Prostate gland (tissue), 2 donors: ENCODE measurements around the gene HDAC4. TPM values are rescaled to one million over a fixed set of nuclear protein-coding genes. Genes with fewer than 3 reads are reported as not detected.

Experiments used
- DNase-seq: peaks from one replicate; pipeline ENCODE4 v3.0.0-alpha.2; 2019; ENCODE audit warnings: low spot score
- H3K27ac ChIP-seq, 2 donors: fragments of 200-600 bp; sonication (generic); 2 replicates each; pipeline ENCODE4 v1.5.1; 2017 to 2019
- H3K27me3 ChIP-seq: fragments of 200-600 bp; sonication (generic); replicated peaks from 2 replicates; pipeline ENCODE4 v1.5.1; 2019; ENCODE audit not compliant: insufficient read depth
- H3K36me3 ChIP-seq, 2 donors: fragments of 200-600 bp; sonication (generic); 1 replicate in 1 of 2; 2 replicates in 1 of 2; pipeline versions ENCODE4 v1.5.1 to v1.8.1; 2017 to 2019
- H3K4me1 ChIP-seq: fragments of 200-600 bp; sonication (generic); replicated peaks from 2 replicates; pipeline ENCODE4 v1.5.1; 2019
- H3K4me3 ChIP-seq, 2 donors: fragments of 200-600 bp; sonication (generic); 2 replicates each; pipeline ENCODE4 v1.5.1; 2017 to 2019
- H3K9me3 ChIP-seq: fragments of 200-600 bp; sonication (generic); 2 replicates; pipeline ENCODE4 v1.5.1; 2017
- CTCF ChIP-seq, 4 experiments: fragments of 200-600 bp in 2 of 4; fragments of 450-650 bp in 2 of 4; sonication (generic) in 2 of 4; IDR thresholded peaks; 1 replicate in 3 of 4; 2 replicates in 1 of 4; pipeline ENCODE4 v1.5.1; 2016 to 2019; ENCODE audit warnings: antibody characterized with exemption in 4 of 4, mild to moderate bottlenecking in 2 of 4, moderate library complexity in 2 of 4
- POLR2A ChIP-seq: fragments of 450-650 bp; IDR thresholded peaks from one replicate; pipeline ENCODE4 v1.6.1; 2016; ENCODE audit warnings: antibody characterized with exemption, mild to moderate bottlenecking
- POLR2AphosphoS5 ChIP-seq: sonication (generic); formaldehyde crosslinking; IDR thresholded peaks from one replicate; pipeline ENCODE4 v1.6.1; 2017; ENCODE audit warnings: antibody characterized with exemption
- WGBS: methylation state at CpG from one replicate; pipeline ENCODE4 v1.1.5; 2018; 5-methylcytosine and 5-hydroxymethylcytosine counted together
- intact Hi-C: fragments of 100-400 bp; cut with DNase I; formaldehyde crosslinking; loops from one replicate; pipeline ENCODE4 v1.14.2; 2022
- total RNA-seq, 2 donors: library from RNA; depleted of rRNA; stranded (reverse); fragments of >200 nt; gene quantifications; one replicate each; pipeline ENCODE4 v1.1.0, GENCODE V29; 2016

Gene HDAC4
- total RNA-seq, 2 donors from 2014 or later: 41.8 to 44.2 TPM

DNA sequence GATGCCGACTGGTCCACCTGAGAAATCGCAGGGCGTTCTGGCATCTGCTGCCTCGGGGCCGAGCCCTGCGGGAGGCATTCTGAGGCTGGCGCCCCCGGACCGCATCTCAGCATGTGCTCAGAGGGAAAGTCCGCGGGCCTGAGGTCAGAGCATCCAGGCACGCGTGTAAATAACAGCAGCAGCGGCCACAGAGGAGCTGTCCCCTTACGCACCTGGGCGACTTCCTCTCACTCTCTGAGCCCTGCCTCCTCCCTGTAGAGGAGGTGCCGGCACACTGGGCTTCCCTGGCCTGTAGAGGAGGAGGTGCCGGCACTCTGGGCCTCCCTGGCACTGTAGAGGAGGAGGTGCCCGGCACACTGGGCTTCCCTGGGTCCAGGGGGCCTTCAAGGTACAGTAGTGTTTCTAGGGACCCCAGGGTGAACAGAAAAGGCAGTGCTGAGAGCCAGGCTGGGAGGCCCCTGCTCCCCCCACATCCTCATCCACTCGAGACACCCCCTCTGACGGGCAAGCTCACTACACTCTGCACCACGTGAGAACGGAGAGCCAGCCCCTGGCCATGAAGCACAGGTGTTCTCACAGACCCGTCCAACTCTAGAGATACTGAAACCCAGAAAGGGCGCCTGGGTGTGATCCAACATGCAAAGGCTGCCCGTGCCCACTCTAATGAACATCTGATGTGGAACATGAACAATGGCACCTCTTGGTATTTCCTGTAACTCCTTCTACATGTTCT, 263.5 kb downstream of the HDAC4 start:
- intact Hi-C loops: no loop called here
- DNase-seq: no peak
- Histone ChIP-seq H3K9me3 (no peaks in the 10 kb centered on the region), H3K27me3 (no peaks in the 10 kb centered on the region), H3K4me3 (no peak overlapping the region), H3K36me3 (peaks cover 6 to 9% of the 10 kb centered on the region in 2 donors), H3K27ac (no peak overlapping the region), H3K4me1 (no peaks in the 10 kb centered on the region)
- WGBS: 83% methylated on average over 26 of the region's 26 CpGs
- TF ChIP-seq POLR2AphosphoS5: no peak
- TF ChIP-seq CTCF (IDR thresholded peaks at IDR 0.05): no peak
- no peak for TF ChIP-seq POLR2A

DNA sequence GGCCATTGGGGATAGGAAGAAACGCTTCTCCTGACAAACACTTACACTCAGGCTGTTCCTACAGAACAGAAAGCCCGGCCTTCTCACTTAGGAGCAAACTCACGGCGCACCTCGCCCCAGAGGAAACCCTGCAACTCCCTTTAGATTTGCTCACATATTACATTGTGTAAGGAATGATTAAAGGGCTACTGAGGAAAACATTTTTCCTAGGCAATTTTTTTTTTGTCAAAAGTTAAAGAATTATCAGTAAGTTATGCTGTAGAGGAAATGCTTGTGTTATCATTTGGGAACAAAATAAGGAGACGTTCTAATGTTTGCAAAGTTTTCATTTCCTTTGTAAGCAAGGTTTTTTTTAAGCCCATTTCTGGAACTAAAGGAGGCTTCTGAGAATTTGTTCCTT, 264.1 kb downstream of the HDAC4 start:
- DNase-seq: no peak
- H3K27ac ChIP-seq: no peak overlapping the region
- no peaks in the 10 kb centered on the region for H3K27me3 ChIP-seq
- no peaks in the 10 kb centered on the region for H3K4me1 ChIP-seq
- intact Hi-C loops: no loop called here
- WGBS: 94% methylated on average over 6 of the region's 6 CpGs
- peaks cover 6 to 9% of the 10 kb centered on the region in 2 donors for H3K36me3 ChIP-seq
- TF ChIP-seq CTCF (IDR thresholded peaks at IDR 0.05) (no peak), POLR2AphosphoS5 (no peak), POLR2A (no peak)
- H3K9me3 ChIP-seq: no peaks in the 10 kb centered on the region
- H3K4me3 ChIP-seq: no peak overlapping the region

- Histone ChIP-seq H3K9me3 (no peaks in the 10 kb centered on the region), H3K4me1 (no peaks in the 10 kb centered on the region), H3K36me3 (peaks cover 6 to 9% of the 10 kb centered on the region in 2 donors), H3K4me3 (no peak overlapping the region), H3K27me3 (no peaks in the 10 kb centered on the region), H3K27ac (no peak overlapping the region)
- TF ChIP-seq POLR2A (no peak), POLR2AphosphoS5 (no peak), CTCF (IDR thresholded peaks at IDR 0.05) (no peak)
- 89% methylated on average over 3 of the region's 3 CpGs for WGBS
- DNase-seq: no peak
- intact Hi-C loops: no loop called here
These were observed 264.6 kb downstream of the HDAC4 start for GRCh38 chr2:239136203-239136602.

DNA sequence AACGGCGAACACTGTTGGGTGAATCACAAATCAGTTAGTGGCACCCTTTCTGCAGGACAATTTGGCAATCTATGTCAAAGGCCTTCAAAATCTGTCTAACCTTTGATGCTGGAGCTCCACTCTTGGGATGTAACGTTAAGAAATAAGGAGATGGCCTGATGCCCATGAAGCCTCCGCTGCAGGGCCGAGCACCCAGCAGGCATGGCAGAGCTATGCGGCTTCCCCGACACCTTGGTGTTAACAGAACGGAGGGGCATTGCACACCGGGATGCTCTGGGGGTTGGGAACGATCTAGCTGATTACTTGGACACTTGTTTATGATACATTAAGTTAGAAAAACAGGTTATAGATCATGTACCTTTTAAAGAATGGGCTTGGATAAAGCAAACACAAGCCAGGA, 265.3 kb downstream of the HDAC4 start:
- Histone ChIP-seq H3K9me3 (no peaks in the 10 kb centered on the region), H3K36me3 (peaks cover 6 to 9% of the 10 kb centered on the region in 2 donors), H3K27me3 (no peaks in the 10 kb centered on the region), H3K27ac (no peak overlapping the region), H3K4me1 (no peaks in the 10 kb centered on the region), H3K4me3 (no peak overlapping the region)
- WGBS: 95% methylated on average over 10 of the region's 10 CpGs
- no peak for DNase-seq
- intact Hi-C loops: no loop called here
- TF ChIP-seq POLR2AphosphoS5: no peak
- TF ChIP-seq POLR2A: no peak
- no peak for TF ChIP-seq CTCF (IDR thresholded peaks at IDR 0.05)

DNA sequence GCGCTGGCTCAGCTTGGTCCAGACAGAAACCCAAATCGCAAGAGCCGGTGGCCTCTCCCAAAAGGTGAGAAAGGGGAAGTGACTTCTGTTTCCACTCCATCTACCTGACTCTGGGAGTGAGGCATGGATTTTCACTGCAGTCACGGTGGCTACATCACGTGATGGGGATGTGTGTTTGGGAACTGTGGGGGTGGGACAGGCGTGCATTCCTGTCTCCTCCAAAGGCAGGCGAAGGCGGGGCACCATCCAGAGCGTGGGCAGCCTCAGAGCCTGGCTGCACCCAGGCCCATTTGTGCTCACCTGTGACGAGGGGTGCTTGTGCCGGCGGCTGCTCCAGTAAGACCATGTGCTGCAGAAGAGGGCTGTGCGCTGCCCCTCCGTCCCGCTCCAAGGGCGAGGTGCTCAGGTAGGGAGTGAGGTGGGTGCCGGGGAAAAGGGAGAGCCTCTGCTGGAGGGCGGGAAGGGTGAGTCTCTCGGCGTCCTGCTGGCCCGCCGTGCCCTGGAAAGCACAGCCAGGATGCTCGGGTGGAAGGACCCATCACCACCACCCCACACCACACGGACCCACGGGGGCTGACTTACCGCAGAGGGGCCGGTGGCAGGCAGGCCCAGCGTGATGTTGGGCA, 266.8 kb downstream of the HDAC4 start:
- intact Hi-C loops: no loop called here
- H3K9me3 ChIP-seq: no peaks in the 10 kb centered on the region
- no peak for TF ChIP-seq CTCF (IDR thresholded peaks at IDR 0.05)
- TF ChIP-seq POLR2AphosphoS5: no peak
- no peak for TF ChIP-seq POLR2A
- H3K4me3 ChIP-seq: no peak overlapping the region
- no peak overlapping the region for H3K27ac ChIP-seq
- 90% methylated on average over 28 of the region's 28 CpGs for WGBS
- no peak for DNase-seq
- no peaks in the 10 kb centered on the region for H3K27me3 ChIP-seq
- H3K4me1 ChIP-seq: no peaks in the 10 kb centered on the region
- peaks cover 1 to 9% of the 10 kb centered on the region in 2 donors for H3K36me3 ChIP-seq
